Gastroesophageal sphincter (tissue), 3 donors: ENCODE measurements around the gene ARTN.

Source experiments
- CTCF ChIP-seq, 4 experiments: fragments of 200-600 bp in 2 of 4; fragments of 450-650 bp in 2 of 4; sonication (generic) in 1 of 4; IDR thresholded peaks; one replicate each; pipeline ENCODE4 v1.5.1; 2017 to 2019; ENCODE audit warnings: antibody characterized with exemption in 4 of 4, mild to moderate bottlenecking in 2 of 4, moderate library complexity in 2 of 4
- EP300 ChIP-seq: sonication (generic); formaldehyde crosslinking; IDR thresholded peaks from one replicate; pipeline ENCODE4 v1.6.1; 2017; ENCODE audit warnings: antibody characterized with exemption, mild to moderate bottlenecking
- POLR2A ChIP-seq, 2 donors: fragments of 450-650 bp; IDR thresholded peaks; one replicate each; pipeline ENCODE4 v1.6.1; 2017; ENCODE audit warnings: antibody characterized with exemption in 2 of 2, mild to moderate bottlenecking in 2 of 2, moderate library complexity in 1 of 2
- POLR2AphosphoS5 ChIP-seq: sonication (generic); formaldehyde crosslinking; IDR thresholded peaks from one replicate; pipeline ENCODE4 v1.6.1; 2017; ENCODE audit warnings: antibody characterized with exemption

DNA sequence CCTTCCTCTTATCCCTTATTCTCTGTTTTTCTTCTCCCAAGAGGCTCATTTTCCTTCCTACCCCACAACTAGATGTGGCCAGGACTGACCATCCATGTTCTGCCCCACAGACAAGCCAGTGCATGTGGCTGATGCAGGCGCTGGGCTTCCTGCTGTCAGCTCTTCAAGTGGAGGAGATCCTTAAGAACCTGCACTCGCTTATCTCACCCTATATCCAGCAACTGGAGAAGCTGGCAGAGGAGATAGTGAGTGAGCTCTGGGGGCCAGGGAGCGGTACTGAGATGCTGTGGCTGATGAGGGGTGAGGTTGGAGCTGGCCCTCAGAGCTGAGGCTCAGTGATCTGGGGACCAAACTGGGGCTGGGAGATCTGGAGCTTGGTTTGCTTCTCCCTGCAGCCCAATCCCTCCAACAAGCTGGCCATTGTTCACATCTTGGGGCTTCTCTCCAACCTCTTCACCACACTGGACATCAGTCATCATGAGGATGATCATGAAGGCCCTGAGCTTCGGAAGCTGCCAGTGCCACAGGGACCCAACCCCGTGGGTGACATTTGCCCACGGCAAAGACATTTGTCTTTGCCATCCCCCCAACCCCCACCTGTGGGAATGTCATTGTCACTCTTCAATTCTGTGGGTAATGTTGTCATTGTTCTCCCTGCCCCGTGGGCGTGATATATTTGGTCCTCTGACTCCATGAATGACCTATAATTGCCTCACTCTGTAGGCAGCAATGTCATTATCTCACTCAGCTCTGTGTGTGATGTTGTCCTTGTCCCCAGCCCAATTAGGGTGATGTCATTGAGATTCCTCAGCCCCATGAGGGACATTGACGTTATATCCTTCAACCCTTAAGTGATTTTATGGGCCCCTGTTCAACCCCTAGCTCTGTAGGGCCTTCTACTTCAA, 25.0 kb downstream of the ARTN start:
- TF ChIP-seq CTCF (IDR thresholded peaks at IDR 0.05) (no peak), EP300 (no peak), POLR2A (IDR thresholded peaks at IDR 0.05) (no peak), POLR2AphosphoS5 (no peak)
